Effector memory CD4-positive, alpha-beta T cell (primary cell): ENCODE data around the gene TENM4.

Experiments
- DNase-seq, 3 donors: peaks; one replicate each; pipeline ENCODE4 v3.0.0-alpha.2; 2020
- H3K27ac ChIP-seq: 2 replicates; pipeline ENCODE4 v1.7.0; 2013; ENCODE audit warnings: mild to moderate bottlenecking, low read length, moderate library complexity; ENCODE audit not compliant: insufficient read depth, poor library complexity, severe bottlenecking
- H3K27me3 ChIP-seq: replicated peaks from 2 replicates; pipeline ENCODE4 v1.7.0; 2013; ENCODE audit warnings: mild to moderate bottlenecking, low read length; ENCODE audit not compliant: insufficient read depth, control insufficient read depth, poor library complexity, severe bottlenecking
- H3K36me3 ChIP-seq: 2 replicates; pipeline ENCODE4 v1.7.0; 2013; ENCODE audit warnings: mild to moderate bottlenecking, low read length, moderate library complexity; ENCODE audit not compliant: control insufficient read depth, insufficient read depth
- H3K4me1 ChIP-seq: 2 replicates; pipeline ENCODE4 v1.7.0; 2013; ENCODE audit warnings: low read length, mild to moderate bottlenecking; ENCODE audit not compliant: control insufficient read depth, insufficient read depth, poor library complexity, severe bottlenecking
- H3K4me3 ChIP-seq: 2 replicates; pipeline ENCODE4 v1.7.0; 2013; ENCODE audit warnings: low read length, low read depth, mild to moderate bottlenecking; ENCODE audit not compliant: insufficient read depth, poor library complexity, severe bottlenecking
- H3K9me3 ChIP-seq: 2 replicates; pipeline ENCODE4 v1.7.0; 2013; ENCODE audit warnings: mild to moderate bottlenecking, low read length, moderate library complexity; ENCODE audit not compliant: control insufficient read depth

The TENM4 gene

DNA sequence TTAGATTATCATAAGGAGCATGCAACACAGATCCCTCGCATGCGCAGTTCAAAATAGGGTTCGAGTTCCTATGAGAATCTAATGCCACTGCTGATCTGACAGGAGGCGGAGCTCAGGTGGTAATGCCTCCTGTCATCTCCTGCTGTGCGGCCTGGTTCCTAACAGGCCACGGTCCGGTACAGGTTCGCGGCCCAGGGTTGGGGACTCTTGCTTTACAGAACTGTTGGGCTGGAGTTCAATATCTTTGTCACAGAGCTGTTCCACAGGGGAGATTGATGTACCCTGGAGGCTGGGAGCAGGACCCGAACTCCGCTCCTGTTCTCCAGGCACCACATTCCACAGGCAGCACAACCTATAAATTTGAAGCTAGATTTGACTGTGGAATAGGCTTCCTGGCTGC lies 508.1 kb downstream of the TENM4 start:
- no peak for DNase-seq
- Histone ChIP-seq H3K36me3 (no peaks in the 10 kb centered on the region), H3K9me3 (no peaks in the 10 kb centered on the region), H3K4me3 (no peak overlapping the region), H3K27me3 (no peaks in the 10 kb centered on the region), H3K27ac (no peak overlapping the region), H3K4me1 (no peaks in the 10 kb centered on the region)

DNA sequence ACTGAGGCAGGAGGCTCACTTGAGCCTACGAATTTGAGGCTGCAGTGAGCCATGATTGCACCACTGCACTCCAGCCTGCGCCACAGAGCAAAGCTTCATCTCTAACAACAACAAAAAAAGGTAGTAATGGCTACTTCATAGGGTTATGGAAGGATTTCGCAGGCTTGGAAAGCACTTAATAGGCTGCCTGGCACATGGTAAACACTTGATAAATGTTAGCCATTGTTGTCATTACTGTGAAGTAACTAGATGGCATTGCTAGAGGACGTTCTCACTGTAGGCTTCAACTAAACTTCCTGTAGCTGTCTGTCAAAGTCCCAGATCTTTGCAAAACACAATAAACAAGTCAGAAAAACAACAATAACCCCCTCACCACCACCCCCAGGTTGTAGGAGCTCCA lies 508.9 kb downstream of the TENM4 start:
- H3K36me3 ChIP-seq: no peaks in the 10 kb centered on the region
- DNase-seq: no peak
- no peaks in the 10 kb centered on the region for H3K27me3 ChIP-seq
- H3K9me3 ChIP-seq: no peaks in the 10 kb centered on the region
- no peak overlapping the region for H3K4me3 ChIP-seq
- H3K27ac ChIP-seq: no peak overlapping the region
- H3K4me1 ChIP-seq: no peaks in the 10 kb centered on the region

DNA sequence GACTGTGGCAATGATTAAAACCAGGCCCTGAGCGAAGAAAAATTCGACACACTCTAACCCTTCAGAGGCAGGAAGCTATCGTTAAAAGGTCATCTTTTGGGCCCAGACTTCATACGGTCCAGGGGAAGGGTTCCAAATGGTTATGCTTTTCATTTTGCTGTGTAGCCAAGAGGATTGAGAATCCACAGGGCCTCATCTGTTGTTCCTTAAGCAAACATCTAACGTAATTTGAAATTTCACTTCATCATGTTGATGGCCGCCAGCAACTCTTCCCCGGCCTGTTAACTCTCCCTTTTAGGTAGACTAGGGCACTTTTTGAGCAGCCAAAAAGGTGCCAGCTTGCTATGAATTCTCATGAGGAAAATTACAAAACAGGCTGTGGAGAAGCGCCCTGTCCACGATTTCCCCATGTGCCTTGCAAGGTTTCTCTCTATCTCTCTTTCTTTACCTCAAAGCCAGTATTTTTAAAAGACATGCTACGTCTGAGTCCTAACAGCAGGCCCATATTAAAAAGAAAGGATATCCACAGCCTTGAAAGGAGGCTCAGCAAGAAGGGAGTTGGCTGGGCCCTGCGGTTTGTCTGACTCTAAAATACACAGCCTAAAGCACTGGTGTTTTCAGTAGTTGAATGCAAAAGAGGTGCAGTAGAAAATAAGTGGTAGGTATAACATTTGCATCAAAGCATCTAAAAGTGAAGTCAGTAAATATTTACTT lies 509.9 kb downstream of the TENM4 start:
- H3K4me1 ChIP-seq: no peaks in the 10 kb centered on the region
- DNase-seq: no peak

DNA sequence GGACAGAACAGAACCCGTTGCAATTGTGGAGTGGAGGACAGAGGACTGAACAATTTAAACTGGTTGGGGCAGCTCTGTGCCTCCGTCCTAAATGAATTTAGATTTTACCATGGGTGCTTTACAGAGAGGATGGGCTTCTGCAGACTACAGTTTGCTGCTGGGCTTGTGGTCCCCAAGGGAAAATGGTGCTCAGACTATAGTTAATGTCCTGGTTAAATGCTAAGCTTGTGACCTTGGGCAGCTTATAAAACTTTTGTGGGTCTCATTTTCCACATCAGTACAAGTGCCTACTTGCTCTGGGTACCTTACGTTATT lies 511.0 kb downstream of the TENM4 start:
- no peak for DNase-seq
- Histone ChIP-seq H3K9me3 (no peaks in the 10 kb centered on the region), H3K27ac (no peak overlapping the region), H3K36me3 (no peaks in the 10 kb centered on the region), H3K4me1 (no peaks in the 10 kb centered on the region), H3K27me3 (no peaks in the 10 kb centered on the region), H3K4me3 (no peak overlapping the region)

More for the DNA sequence above, 509.9 kb downstream of the TENM4 start:
- no peaks in the 10 kb centered on the region for H3K27me3 ChIP-seq
- H3K36me3 ChIP-seq: no peaks in the 10 kb centered on the region
- H3K9me3 ChIP-seq: no peaks in the 10 kb centered on the region
- H3K27ac ChIP-seq: no peak overlapping the region
- H3K4me3 ChIP-seq: no peak overlapping the region

DNA sequence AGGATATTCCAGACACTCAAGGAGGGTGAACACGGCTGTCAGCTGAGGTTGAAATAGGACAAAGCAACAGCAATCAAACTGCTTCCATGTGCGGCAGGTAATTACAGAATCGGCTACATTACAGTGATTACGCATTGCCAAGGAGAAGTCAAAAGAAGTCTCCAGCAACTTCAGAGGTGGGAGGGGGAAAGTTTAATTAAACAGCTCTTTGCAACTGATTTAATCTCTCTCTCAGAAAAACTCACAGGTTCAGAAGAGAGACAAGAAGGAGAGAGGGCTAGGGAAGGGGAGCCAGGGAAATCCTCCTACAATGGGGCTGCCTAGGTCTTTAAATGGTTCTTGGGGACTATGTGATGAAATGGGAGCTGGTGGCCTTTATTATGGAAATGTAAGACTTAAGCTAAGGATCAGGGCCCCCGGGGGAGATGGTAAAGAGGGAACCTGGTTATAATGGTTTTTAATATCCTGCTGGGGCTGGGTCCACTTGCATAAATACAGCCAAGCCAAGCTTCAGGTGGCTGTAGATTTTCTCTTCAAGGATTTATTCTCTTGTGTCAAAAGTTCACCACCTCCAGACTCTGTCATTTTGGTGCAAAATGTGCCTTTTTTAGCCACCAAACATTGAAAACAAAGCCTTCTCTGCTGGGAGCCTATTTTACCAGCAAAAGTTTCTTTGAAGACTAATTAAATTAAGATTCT lies 511.5 kb downstream of the TENM4 start:
- Histone ChIP-seq H3K9me3 (no peaks in the 10 kb centered on the region), H3K36me3 (no peaks in the 10 kb centered on the region), H3K27me3 (no peaks in the 10 kb centered on the region), H3K4me3 (no peak overlapping the region), H3K4me1 (no peaks in the 10 kb centered on the region), H3K27ac (no peak overlapping the region)
- DNase-seq: no peak

DNA sequence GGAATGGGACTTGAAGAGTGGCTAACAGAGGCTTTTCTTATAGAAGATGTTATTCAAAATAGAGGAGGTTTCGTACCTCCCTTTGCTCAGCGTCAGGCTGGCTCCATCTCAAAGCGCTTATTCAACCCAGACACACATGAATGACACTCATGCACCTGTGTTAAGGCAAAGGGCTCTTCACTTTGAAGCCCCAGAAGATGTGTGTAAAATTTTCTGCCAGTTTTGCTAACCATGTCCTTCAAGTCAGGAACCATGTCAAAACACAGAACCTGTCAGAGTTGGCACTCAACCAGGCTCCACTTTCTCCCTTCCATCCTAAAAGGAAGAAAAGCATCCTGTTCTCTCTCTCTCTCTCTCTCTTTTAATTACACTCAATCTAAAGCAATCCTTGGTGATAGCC lies 513.3 kb downstream of the TENM4 start:
- no peak overlapping the region for H3K27ac ChIP-seq
- no peaks in the 10 kb centered on the region for H3K27me3 ChIP-seq
- no peak for DNase-seq
- no peaks in the 10 kb centered on the region for H3K4me1 ChIP-seq
- no peaks in the 10 kb centered on the region for H3K36me3 ChIP-seq
- no peak overlapping the region for H3K4me3 ChIP-seq
- H3K9me3 ChIP-seq: no peaks in the 10 kb centered on the region

DNA sequence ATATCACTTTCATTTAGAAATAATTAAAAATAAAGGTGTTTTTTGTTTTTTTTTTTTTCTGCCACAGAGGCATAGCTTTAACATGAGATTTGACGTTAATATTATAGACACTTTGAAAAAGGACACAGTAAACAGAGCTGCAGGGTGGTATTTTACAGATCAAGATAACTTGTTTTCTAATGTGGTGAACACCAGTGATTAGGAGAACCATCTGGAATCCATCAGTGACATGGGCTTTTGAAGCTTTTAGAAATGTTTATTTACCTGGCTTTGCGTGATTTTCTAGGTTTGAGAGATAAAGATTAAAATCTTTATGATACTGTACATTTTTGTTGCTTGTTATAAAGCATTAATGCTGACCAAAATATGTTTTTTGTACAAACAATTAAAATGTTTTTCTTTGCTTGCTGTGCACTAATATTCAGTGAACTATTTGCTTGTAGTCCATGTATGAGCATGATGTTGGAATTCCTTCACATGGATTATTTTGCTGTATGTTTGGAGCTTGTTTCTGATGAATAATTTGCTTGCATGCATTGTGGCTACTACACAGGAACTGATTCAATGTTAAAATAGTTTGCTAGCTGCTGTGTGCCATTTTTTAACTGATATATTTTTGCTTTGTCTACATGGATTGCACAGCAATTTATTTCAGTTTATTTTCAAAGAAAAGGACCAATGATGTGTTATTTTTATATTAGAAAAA lies 514.0 kb downstream of the TENM4 start:
- Histone ChIP-seq H3K27ac (no peak overlapping the region), H3K4me1 (no peaks in the 10 kb centered on the region), H3K4me3 (no peak overlapping the region), H3K9me3 (no peaks in the 10 kb centered on the region), H3K27me3 (no peaks in the 10 kb centered on the region), H3K36me3 (no peaks in the 10 kb centered on the region)
- DNase-seq: no peak

DNA sequence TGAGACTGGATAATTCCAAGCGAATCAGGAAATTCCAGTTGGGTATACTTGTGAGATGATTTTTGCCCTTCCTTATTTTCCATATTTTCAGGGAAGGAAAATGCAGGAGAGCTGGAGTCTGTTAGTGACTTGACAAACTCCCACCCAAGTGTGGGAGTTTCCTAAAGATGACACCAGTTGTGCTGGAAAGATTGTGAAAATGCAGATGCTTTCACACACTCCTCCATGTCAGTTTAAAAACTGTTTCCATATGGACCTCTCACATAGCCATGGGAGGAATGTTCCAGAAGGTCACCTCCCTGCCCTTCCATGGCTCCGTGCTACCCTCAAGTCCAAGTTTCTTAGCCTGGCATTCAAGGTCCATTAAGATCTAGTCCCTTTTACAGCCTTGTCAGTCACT lies 515.4 kb downstream of the TENM4 start:
- no peaks in the 10 kb centered on the region for H3K36me3 ChIP-seq
- no peaks in the 10 kb centered on the region for H3K4me1 ChIP-seq
- H3K9me3 ChIP-seq: no peaks in the 10 kb centered on the region
- no peak overlapping the region for H3K4me3 ChIP-seq
- no peak for DNase-seq
- no peaks in the 10 kb centered on the region for H3K27me3 ChIP-seq
- no peak overlapping the region for H3K27ac ChIP-seq

DNA sequence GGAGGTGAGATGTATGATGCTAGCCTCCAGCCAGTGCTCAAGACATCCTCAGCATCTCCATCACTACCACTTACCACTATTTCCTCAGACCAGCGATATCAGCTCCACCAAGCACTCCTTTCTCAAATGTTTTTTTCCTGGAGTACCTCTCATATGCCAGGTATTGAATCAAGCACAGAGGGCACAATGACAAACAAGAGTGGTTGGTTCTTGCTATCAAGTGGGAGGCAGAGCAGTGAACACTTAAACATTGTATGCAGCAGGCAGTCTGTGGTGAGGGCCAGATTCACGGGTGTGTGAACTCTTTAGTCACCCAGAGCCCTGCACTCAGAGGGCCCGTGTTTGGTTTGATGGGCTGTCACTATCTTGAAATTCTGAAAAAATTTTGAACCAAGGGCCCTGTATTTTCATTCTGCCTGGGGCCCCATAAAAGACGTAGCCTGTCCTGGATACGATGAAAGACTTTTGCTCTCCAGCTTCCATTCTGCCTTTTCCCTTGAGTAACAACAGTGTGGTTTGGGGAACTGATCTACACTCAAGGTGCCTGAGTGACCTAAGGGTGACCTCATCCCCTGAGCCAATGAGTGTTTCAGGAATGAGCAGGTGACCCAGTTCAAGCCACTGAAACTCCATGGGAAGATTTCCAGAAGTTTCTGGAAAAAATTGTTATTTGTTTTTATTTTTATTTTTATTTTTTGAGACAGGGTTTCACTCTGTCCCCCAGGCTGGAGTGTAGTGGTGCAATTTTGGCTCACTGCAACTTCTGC lies 517.8 kb downstream of the TENM4 start:
- Histone ChIP-seq H3K4me3 (no peak overlapping the region), H3K27ac (no peak overlapping the region), H3K36me3 (no peaks in the 10 kb centered on the region), H3K4me1 (no peaks in the 10 kb centered on the region), H3K9me3 (no peaks in the 10 kb centered on the region), H3K27me3 (no peaks in the 10 kb centered on the region)
- DNase-seq: no peak

DNA sequence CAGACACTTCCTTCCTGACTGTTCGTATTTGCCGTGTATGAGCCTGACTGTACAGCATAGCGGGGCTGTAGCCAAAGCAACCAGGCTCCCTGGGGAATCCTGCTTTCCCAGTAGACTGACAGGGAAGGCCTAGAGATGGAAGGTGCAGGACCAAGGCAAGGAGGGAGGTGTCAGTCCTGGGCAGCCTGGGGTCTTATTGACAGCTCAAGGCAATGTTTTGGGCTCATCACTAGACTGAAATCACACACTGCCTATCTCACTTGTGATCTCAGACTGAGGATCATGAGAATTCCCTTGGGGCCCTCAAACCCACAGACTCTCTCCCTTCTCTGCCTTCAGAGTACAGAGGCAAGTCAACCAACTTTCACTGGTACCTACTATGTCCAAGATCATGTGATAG lies 519.3 kb downstream of the TENM4 start:
- Histone ChIP-seq H3K9me3 (no peaks in the 10 kb centered on the region), H3K4me3 (no peak overlapping the region), H3K27me3 (no peaks in the 10 kb centered on the region), H3K36me3 (no peaks in the 10 kb centered on the region), H3K27ac (no peak overlapping the region), H3K4me1 (no peaks in the 10 kb centered on the region)
- no peak for DNase-seq
